Calu3 (cell line): ENCODE results near the gene IDI1. TPM values are rescaled to one million over a fixed set of nuclear protein-coding genes. Genes with fewer than 3 reads are reported as not detected.

Experiments
- BruUV-seq: library from RNA; stranded (reverse); fragments of 400-500 nt; replicated peaks from 2 replicates; lab custom pipeline; 2021; lab: Mats Ljungman, UMichigan
- CTCF ChIA-PET: fragments of 300-600 bp; sonication (Branson Sonifier 250); formaldehyde crosslinking; loops from one replicate; lab custom pipeline; 2022; ENCODE audit warnings: antibody characterized with exemption; lab: Charles Lee
- DNase-seq: peaks from one replicate; pipeline ENCODE4 v3.0.0; 2022
- H3K27ac Mint-ChIP-seq: one replicate; pipeline ENCODE4 v1.8.0; 2022; ENCODE audit warnings: mixed read lengths; ENCODE audit not compliant: unreplicated experiment
- H3K27me3 Mint-ChIP-seq: one replicate; pipeline ENCODE4 v1.8.0; 2022; ENCODE audit warnings: mixed read lengths; ENCODE audit not compliant: unreplicated experiment
- H3K36me3 Mint-ChIP-seq: one replicate; pipeline ENCODE4 v1.8.0; 2022; ENCODE audit warnings: mild to moderate bottlenecking, moderate library complexity, mixed read lengths; ENCODE audit not compliant: insufficient read depth, unreplicated experiment
- H3K4me1 Mint-ChIP-seq: one replicate; pipeline ENCODE4 v1.8.0; 2022; ENCODE audit warnings: mild to moderate bottlenecking, low read depth, mixed read lengths; ENCODE audit not compliant: unreplicated experiment
- H3K4me3 Mint-ChIP-seq: one replicate; pipeline ENCODE4 v1.8.0; 2022; ENCODE audit warnings: mild to moderate bottlenecking, low read depth, moderate library complexity, mixed read lengths; ENCODE audit not compliant: unreplicated experiment
- H3K9me3 Mint-ChIP-seq: one replicate; pipeline ENCODE4 v1.8.0; 2022; ENCODE audit warnings: low read depth, mixed read lengths; ENCODE audit not compliant: unreplicated experiment
- CTCF ChIP-seq: fragments of 200-600 bp; IDR thresholded peaks from one replicate; pipeline ENCODE4 v1.8.0; 2022; ENCODE audit warnings: antibody characterized with exemption; ENCODE audit not compliant: unreplicated experiment
- intact Hi-C: fragments of 100-400 bp; cut with micrococcal nuclease; formaldehyde crosslinking; loops from one replicate; pipeline ENCODE4 v1.10.0; 2022; ENCODE audit not compliant: unreplicated experiment
- total RNA-seq: library from RNA; stranded (reverse); gene quantifications from 2 replicates; pipeline ENCODE4 v1.2.3, GENCODE V29; 2022

The IDI1 gene
- total RNA-seq, 1 experiment from 2014 or later: 108 TPM

GRCh38 chr10:1020460-1020859 is 28.5 kb downstream of the IDI1 start:
- CTCF ChIA-PET: no interaction called here
- DNase-seq: no peak
- H3K4me1 Mint-ChIP-seq: no peaks in the 10 kb centered on the region
- H3K9me3 Mint-ChIP-seq: no peaks in the 10 kb centered on the region
- H3K27me3 Mint-ChIP-seq: no peaks in the 10 kb centered on the region
- peak overlapping the region; percentile 36 for H3K27ac Mint-ChIP-seq
- peaks cover 86% of the 10 kb centered on the region for H3K36me3 Mint-ChIP-seq
- no peak overlapping the region for H3K4me3 Mint-ChIP-seq
- BruUV-seq: no TSS peak
- intact Hi-C loops: no loop called here
- no peak for TF ChIP-seq CTCF

- CTCF ChIA-PET: no interaction called here
- intact Hi-C loops: no loop called here
- Mint-ChIP-seq H3K27me3 (no peaks in the 10 kb centered on the region), H3K4me1 (no peaks in the 10 kb centered on the region), H3K9me3 (no peaks in the 10 kb centered on the region), H3K36me3 (peaks cover 83% of the 10 kb centered on the region), H3K27ac (no peak overlapping the region), H3K4me3 (no peak overlapping the region)
- no peak for DNase-seq
- TF ChIP-seq CTCF: no peak
- no TSS peak for BruUV-seq
These were observed 29.6 kb downstream of the IDI1 start for GRCh38 chr10:1019362-1019761.

- H3K9me3 Mint-ChIP-seq: no peaks in the 10 kb centered on the region
- CTCF ChIA-PET: interaction anchor here (0.7 kb wide), 1 partner anchor 72 kb away, joined by 9 read pairs; no protein-coding TSS in a partner anchor
- intact Hi-C loops: no loop called here
- no TSS peak for BruUV-seq
- H3K4me1 Mint-ChIP-seq: no peaks in the 10 kb centered on the region
- TF ChIP-seq CTCF: no peak
- no peak for DNase-seq
- no peaks in the 10 kb centered on the region for H3K27me3 Mint-ChIP-seq
- peaks cover 89% of the 10 kb centered on the region for H3K36me3 Mint-ChIP-seq
- H3K27ac Mint-ChIP-seq: no peak overlapping the region
- no peak overlapping the region for H3K4me3 Mint-ChIP-seq
These were observed 33.2 kb downstream of the IDI1 start for GRCh38 chr10:1015688-1016087.

- DNase-seq: no peak
- BruUV-seq: no TSS peak
- intact Hi-C loops: no loop called here
- Mint-ChIP-seq H3K36me3 (peaks cover 83% of the 10 kb centered on the region), H3K27ac (peak overlapping the region; percentile 43), H3K4me1 (no peaks in the 10 kb centered on the region), H3K27me3 (no peaks in the 10 kb centered on the region), H3K9me3 (no peaks in the 10 kb centered on the region), H3K4me3 (no peak overlapping the region)
- no peak for TF ChIP-seq CTCF
- CTCF ChIA-PET: no interaction called here
These were observed 37.2 kb downstream of the IDI1 start for GRCh38 chr10:1011696-1012095.
